Measurements from ENCODE around the gene NTN1. TPM values are rescaled to one million over a fixed set of nuclear protein-coding genes. Genes with fewer than 3 reads are reported as not detected.
"Not testable (repeated sequence)": the region's sequence is repeated elsewhere in the genome, so short reads cannot be mapped to it uniquely, and the experiment has no call there.

The NTN1 gene
- under 1 TPM in 4 of 5 donors, not detected in 1; 0.07 to 0.15 (median 0.12) TPM for total RNA-seq
- total RNA-seq (2013): 0.20 TPM
- 0 to 3.2 (median 0.40) reads per million in 29 experiments for total RNA-seq

DNA sequence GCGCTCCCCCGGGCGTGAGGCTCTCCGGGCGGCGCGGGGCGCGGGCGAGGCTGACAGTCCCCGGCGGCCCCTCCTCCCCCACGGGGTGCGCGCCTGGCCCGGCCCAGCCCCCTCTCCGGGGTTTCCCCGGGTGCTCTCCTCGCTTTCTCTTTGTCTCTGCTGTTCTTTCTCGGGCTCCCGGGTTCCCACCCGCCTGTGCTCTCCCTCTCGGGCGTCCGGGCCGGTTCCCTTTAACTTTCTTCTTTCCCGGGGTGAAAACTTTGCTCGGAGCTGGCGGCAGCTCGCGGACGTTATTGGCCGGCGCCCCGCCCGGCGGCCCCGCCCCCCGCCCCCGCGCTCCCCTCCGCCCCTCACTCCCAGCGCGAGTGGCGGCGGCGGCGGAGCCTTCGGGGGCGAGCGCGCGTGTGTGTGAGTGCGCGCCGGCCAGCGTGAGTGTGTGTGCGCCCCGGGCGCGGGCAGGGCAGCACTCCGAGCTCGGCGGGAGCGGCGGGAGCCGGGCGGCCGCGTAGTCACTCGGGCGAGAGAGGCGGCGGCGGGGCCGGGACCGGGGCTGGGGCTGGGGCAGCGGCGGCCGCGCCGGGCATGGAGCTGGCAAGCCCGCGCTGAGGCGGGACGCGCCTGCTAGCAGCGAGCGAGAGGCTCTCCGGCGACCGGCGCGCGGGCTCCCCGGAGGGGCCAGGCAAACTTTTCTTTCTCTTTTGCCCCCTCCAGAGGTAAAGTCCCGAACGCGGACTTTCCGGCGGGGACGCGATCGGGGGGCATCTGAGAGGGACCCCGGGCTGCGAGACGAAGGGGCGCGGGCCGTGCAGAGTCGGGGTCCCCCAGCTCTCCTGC is at the start of gene NTN1:
Gene NTN1, plus strand, starts transcription at position 353 of the 834 bp plus-strand sequence. CDS start 864 bp downstream, outside the sequence.
- Mint-ChIP-seq H3K4me1 (peaks cover 8 to 27% (median 14%) of the 10 kb centered on the region in 3 donors), H3K4me3 (peak within 1 kb of the TSS; percentile 76 to 96 (median 76)), H3K27ac (no peak within 1 kb of the TSS), H3K36me3 (no peaks in the 10 kb centered on the region), H3K27me3 (peaks cover 48 to 54% of the 10 kb centered on the region in 2 donors), H3K9me3 (no peaks in the 10 kb centered on the region)
- Histone ChIP-seq H3K36me3 (ENCODE audit: control insufficient read depth in 2 of 2, extremely low read depth in 1 of 2, insufficient read depth in 1 of 2, low read length in 1 of 2) (no peaks in the 10 kb centered on the region), H3K27ac (ENCODE audit: low read length) (no peak within 1 kb of the TSS), H3K4me3 (ENCODE audit: control insufficient read depth in 1 of 2, extremely low read depth in 1 of 2, low read length in 1 of 2) (peak within 1 kb of the TSS; percentile 40 to 76), H3K4me1 (ENCODE audit: control insufficient read depth in 1 of 2, extremely low read depth in 1 of 2, insufficient read depth in 2 of 2, low read length in 2 of 2) (peaks cover 5 to 27% of the 10 kb centered on the region in 2 experiments), H3K9me3 (no peaks in the 10 kb centered on the region), H3K27me3 (replicated peaks in 1 of 2; ENCODE audit: control insufficient read depth in 2 of 2, extremely low read depth in 1 of 2, insufficient read depth in 2 of 2, low read length in 1 of 2) (peaks cover 13 to 51% of the 10 kb centered on the region in 2 experiments)
- WGBS (ENCODE audit: insufficient coverage): under 1% methylated on average over 93 of the region's 111 CpGs
- ATAC-seq (replicated peaks in 1 of 4) (peak; percentile 62 to 91 (median 66)), DNase-seq (peak in 34 of 35 experiments; percentile 8 to 74 (median 45))
- CTCF ChIA-PET: no interaction called here
- POLR2A ChIA-PET: no interaction called here

DNA sequence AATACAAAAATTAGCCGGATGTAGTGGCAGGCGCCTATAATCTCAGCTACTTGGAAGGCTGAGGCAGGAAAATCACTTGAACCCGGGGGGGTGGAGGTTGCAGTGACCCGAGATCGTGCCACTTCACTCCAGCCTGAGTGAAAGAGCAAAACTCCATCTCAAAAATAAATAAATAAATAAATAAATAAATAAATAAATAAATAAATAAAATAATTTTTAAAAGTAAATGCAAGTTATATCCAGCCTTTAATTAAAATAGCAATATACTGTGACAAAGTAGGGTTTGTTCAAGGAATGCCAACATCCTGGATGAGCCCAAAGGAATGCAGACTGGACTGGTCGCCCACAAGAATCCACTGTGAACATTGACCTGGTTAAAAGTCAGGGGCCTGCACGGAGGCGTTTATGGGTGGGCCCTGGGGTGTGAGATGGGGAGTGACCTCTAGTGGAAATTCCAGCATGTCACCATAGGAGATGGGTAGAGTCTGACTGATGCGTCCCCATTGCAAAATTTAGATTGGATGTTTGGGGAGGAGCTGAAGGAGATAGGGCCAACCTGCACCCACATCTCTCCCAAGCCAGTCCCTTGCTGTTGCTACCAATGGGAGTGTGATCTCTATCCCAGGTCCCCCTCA is 46.1 kb upstream of the NTN1 start:
- H3K27ac Mint-ChIP-seq: no peak overlapping the region
- ChIA-PET POLR2A (no interaction called here), CTCF (interaction anchor here in 1 of 2 donors (0.6 kb wide), 1 partner anchor 84 kb away, joined by 4 read pairs; no protein-coding TSS in a partner anchor)
- H3K4me3 Mint-ChIP-seq: no peak overlapping the region
- H3K27me3 Mint-ChIP-seq: no peaks in the 10 kb centered on the region
- H3K9me3 ChIP-seq: no peaks in the 10 kb centered on the region
- 76% methylated on average over 3 of the region's 9 CpGs for WGBS (ENCODE audit: insufficient coverage)
- no peaks in the 10 kb centered on the region for H3K27me3 ChIP-seq (replicated peaks in 1 of 2; ENCODE audit: control insufficient read depth in 2 of 2, extremely low read depth in 1 of 2, insufficient read depth in 2 of 2, low read length in 1 of 2)
- ATAC-seq (replicated peaks in 1 of 4) (no peak), DNase-seq (no peak)
- H3K4me1 ChIP-seq (ENCODE audit: control insufficient read depth in 1 of 2, extremely low read depth in 1 of 2, insufficient read depth in 2 of 2, low read length in 2 of 2): no peaks in the 10 kb centered on the region
- no peak overlapping the region for H3K4me3 ChIP-seq (ENCODE audit: control insufficient read depth in 1 of 2, extremely low read depth in 1 of 2, low read length in 1 of 2)
- H3K4me1 Mint-ChIP-seq: no peaks in the 10 kb centered on the region
- no peaks in the 10 kb centered on the region for H3K36me3 Mint-ChIP-seq
- peaks cover 4 to 6% (median 6%) of the 10 kb centered on the region in 3 donors for H3K9me3 Mint-ChIP-seq
- no peak overlapping the region for H3K27ac ChIP-seq (ENCODE audit: low read length)
- no peaks in the 10 kb centered on the region for H3K36me3 ChIP-seq (ENCODE audit: control insufficient read depth in 2 of 2, extremely low read depth in 1 of 2, insufficient read depth in 1 of 2, low read length in 1 of 2)

DNA sequence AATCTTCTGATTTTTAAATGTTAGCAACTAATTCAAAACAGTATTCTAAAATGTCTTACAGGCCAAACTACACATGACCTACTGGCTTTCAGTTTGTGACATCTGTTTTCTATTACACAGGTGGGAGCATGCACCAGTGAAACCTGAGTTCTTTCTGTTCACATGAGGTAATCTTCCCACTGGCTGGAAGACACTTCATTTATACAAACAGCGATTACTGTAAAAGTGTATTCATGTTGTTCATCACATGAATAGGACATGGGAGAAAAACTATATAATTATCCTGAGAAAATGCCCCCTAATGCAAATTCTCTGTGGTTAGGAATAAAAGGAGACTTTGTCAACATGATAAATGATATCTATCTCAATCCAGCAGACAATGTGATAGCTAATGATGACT is 44.7 kb upstream of the NTN1 start:
- no peaks in the 10 kb centered on the region for H3K27me3 Mint-ChIP-seq

DNA sequence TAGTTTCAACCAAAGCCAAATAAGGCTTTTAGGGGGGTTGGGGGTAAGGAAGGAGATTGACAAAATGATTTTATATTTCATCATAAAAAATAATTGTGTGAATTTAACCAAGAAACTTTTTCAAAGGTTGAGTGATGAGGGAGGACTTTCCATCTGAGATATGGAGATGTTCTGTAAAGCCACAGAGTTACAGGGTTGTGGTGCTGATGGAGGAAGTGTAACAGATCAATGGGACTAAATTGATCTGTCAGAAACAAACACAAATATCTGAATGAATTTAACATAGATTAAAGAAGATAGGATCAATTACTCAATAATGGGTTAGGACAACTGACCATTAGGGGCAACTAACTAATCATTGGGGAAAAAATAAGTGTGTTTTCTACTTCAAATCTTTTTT is 41.6 kb upstream of the NTN1 start:
- Mint-ChIP-seq H3K9me3 (no peaks in the 10 kb centered on the region), H3K4me3 (no peak overlapping the region), H3K36me3 (no peaks in the 10 kb centered on the region), H3K4me1 (no peaks in the 10 kb centered on the region), H3K27ac (no peak overlapping the region), H3K27me3 (no peaks in the 10 kb centered on the region)
- H3K9me3 ChIP-seq: no peaks in the 10 kb centered on the region
- no peaks in the 10 kb centered on the region for H3K27me3 ChIP-seq (replicated peaks in 1 of 2; ENCODE audit: control insufficient read depth in 2 of 2, extremely low read depth in 1 of 2, insufficient read depth in 2 of 2, low read length in 1 of 2)
- ATAC-seq (replicated peaks in 1 of 4) (no peak), DNase-seq (no peak)
- POLR2A ChIA-PET: no interaction called here
- no peaks in the 10 kb centered on the region for H3K4me1 ChIP-seq (ENCODE audit: control insufficient read depth in 1 of 2, extremely low read depth in 1 of 2, insufficient read depth in 2 of 2, low read length in 2 of 2)
- CTCF ChIA-PET: interaction anchor here in 1 of 2 donors (0.6 to 0.7 kb wide), 2 partner anchors 20 to 78 kb away, joined by 3 read pairs; no protein-coding TSS in a partner anchor
- H3K36me3 ChIP-seq (ENCODE audit: control insufficient read depth in 2 of 2, extremely low read depth in 1 of 2, insufficient read depth in 1 of 2, low read length in 1 of 2): no peaks in the 10 kb centered on the region
- no peak overlapping the region for H3K27ac ChIP-seq (ENCODE audit: low read length)
- H3K4me3 ChIP-seq (ENCODE audit: control insufficient read depth in 1 of 2, extremely low read depth in 1 of 2, low read length in 1 of 2): no peak overlapping the region

More for the DNA sequence above, 44.7 kb upstream of the NTN1 start:
- ATAC-seq (replicated peaks in 1 of 4) (no peak), DNase-seq (no peak)
- Mint-ChIP-seq H3K4me1 (no peaks in the 10 kb centered on the region), H3K4me3 (no peak overlapping the region), H3K27ac (no peak overlapping the region), H3K9me3 (no peaks in the 10 kb centered on the region), H3K36me3 (no peaks in the 10 kb centered on the region)
- ChIA-PET CTCF (no interaction called here), POLR2A (no interaction called here)
- H3K36me3 ChIP-seq (ENCODE audit: control insufficient read depth in 2 of 2, extremely low read depth in 1 of 2, insufficient read depth in 1 of 2, low read length in 1 of 2): no peaks in the 10 kb centered on the region
- no peak overlapping the region for H3K27ac ChIP-seq (ENCODE audit: low read length)
- H3K4me1 ChIP-seq (ENCODE audit: control insufficient read depth in 1 of 2, extremely low read depth in 1 of 2, insufficient read depth in 2 of 2, low read length in 2 of 2): no peaks in the 10 kb centered on the region
- H3K27me3 ChIP-seq (replicated peaks in 1 of 2; ENCODE audit: control insufficient read depth in 2 of 2, extremely low read depth in 1 of 2, insufficient read depth in 2 of 2, low read length in 1 of 2): no peaks in the 10 kb centered on the region
- H3K4me3 ChIP-seq (ENCODE audit: control insufficient read depth in 1 of 2, extremely low read depth in 1 of 2, low read length in 1 of 2): no peak overlapping the region
- H3K9me3 ChIP-seq: no peaks in the 10 kb centered on the region
- no CpG with 5 or more reads among the region's 1 CpG for WGBS (ENCODE audit: insufficient coverage)

DNA sequence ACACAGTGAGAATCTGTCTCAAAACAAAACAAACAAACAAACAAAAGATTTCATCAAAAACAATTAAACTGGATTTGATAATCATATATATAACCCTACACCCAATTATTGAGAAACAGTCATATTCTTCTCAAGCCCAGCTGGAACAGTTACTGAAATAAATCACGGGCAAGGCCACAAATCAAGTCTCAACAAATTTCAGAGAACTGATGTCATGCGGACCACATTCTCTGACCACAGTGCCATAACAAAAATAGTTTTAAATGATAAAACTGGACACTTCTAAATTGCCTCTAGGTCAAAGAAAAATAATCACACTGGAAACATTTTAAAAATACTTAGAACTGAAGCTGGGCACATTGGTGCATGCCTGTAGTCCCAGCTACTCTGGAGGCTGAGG is 39.9 kb upstream of the NTN1 start:
- CTCF ChIA-PET: no interaction called here
- Mint-ChIP-seq H3K36me3 (no peaks in the 10 kb centered on the region), H3K9me3 (peaks cover 0 to 3% (median 0%) of the 10 kb centered on the region in 3 donors), H3K27ac (no peak overlapping the region), H3K4me3 (no peak overlapping the region), H3K4me1 (peaks cover 12 to 14% (median 13%) of the 10 kb centered on the region in 3 donors), H3K27me3 (no peaks in the 10 kb centered on the region)
- POLR2A ChIA-PET: no interaction called here
- Histone ChIP-seq H3K9me3 (no peaks in the 10 kb centered on the region), H3K4me3 (ENCODE audit: control insufficient read depth in 1 of 2, extremely low read depth in 1 of 2, low read length in 1 of 2) (no peak overlapping the region), H3K4me1 (ENCODE audit: control insufficient read depth in 1 of 2, extremely low read depth in 1 of 2, insufficient read depth in 2 of 2, low read length in 2 of 2) (peaks cover 0 to 11% of the 10 kb centered on the region in 2 experiments), H3K27me3 (replicated peaks in 1 of 2; ENCODE audit: control insufficient read depth in 2 of 2, extremely low read depth in 1 of 2, insufficient read depth in 2 of 2, low read length in 1 of 2) (no peaks in the 10 kb centered on the region), H3K36me3 (ENCODE audit: control insufficient read depth in 2 of 2, extremely low read depth in 1 of 2, insufficient read depth in 1 of 2, low read length in 1 of 2) (no peaks in the 10 kb centered on the region), H3K27ac (ENCODE audit: low read length) (no peak overlapping the region)
- DNase-seq (no peak), ATAC-seq (replicated peaks in 1 of 4) (no peak)
- WGBS (ENCODE audit: insufficient coverage): 100% methylated on average over 1 of the region's 2 CpGs

DNA sequence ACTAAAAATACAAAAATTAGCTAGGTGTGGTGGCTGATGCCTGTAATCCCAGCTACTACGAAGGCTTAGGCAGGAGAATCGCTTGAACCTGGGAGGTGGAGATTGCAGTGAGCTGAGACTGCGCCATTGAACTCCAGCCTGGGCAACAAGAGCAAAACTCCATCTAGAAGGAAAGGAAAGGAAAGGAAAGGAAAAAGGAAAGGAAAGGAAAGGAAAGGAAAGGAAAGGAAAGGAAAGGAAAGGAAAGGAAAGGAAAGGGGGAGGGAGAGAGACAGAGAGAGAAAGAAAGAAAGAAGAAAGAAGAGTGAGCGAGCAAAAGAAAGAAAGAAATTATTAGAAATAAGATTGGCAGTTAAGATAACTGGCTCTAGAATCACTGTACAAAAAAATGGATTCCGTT is 37.1 kb upstream of the NTN1 start:
- H3K27ac ChIP-seq (ENCODE audit: low read length); H3K4me3 Mint-ChIP-seq; H3K27me3 Mint-ChIP-seq; ATAC-seq (replicated peaks in 1 of 4); POLR2A ChIA-PET; H3K36me3 ChIP-seq (ENCODE audit: control insufficient read depth in 2 of 2, extremely low read depth in 1 of 2, insufficient read depth in 1 of 2, low read length in 1 of 2); H3K4me3 ChIP-seq (ENCODE audit: control insufficient read depth in 1 of 2, extremely low read depth in 1 of 2, low read length in 1 of 2); H3K9me3 ChIP-seq; H3K27me3 ChIP-seq (replicated peaks in 1 of 2; ENCODE audit: control insufficient read depth in 2 of 2, extremely low read depth in 1 of 2, insufficient read depth in 2 of 2, low read length in 1 of 2); DNase-seq; H3K36me3 Mint-ChIP-seq; H3K27ac Mint-ChIP-seq; H3K9me3 Mint-ChIP-seq: not testable (repeated sequence)
- CTCF ChIA-PET: interaction anchor here in 1 of 2 donors (1.3 kb wide), 1 partner anchor 14 kb away, joined by 6 read pairs; no protein-coding TSS in a partner anchor
- H3K4me1 ChIP-seq (ENCODE audit: control insufficient read depth in 1 of 2, extremely low read depth in 1 of 2, insufficient read depth in 2 of 2, low read length in 2 of 2): peaks cover 0 to 11% of the 10 kb centered on the region in 2 experiments
- 94% methylated on average over 3 of the region's 5 CpGs for WGBS (ENCODE audit: insufficient coverage)
- H3K4me1 Mint-ChIP-seq: peaks cover 12 to 14% (median 13%) of the 10 kb centered on the region in 3 donors

Data from T-cell (primary cell).